GM04503 (cell line): ENCODE data around the gene PCLO.
"Not testable (repeated sequence)": the region's sequence is repeated elsewhere in the genome, so short reads cannot be mapped to it uniquely, and the experiment has no call there.

Experiments
- DNase-seq: peaks from one replicate; pipeline ENCODE4 v3.0.0-alpha.2; 2012; ENCODE audit warnings: low read depth

The PCLO gene

GRCh38 chr7:82964150-82964882, 198.4 kb downstream of the PCLO start:
- no peak for DNase-seq

GRCh38 chr7:82961240-82961639, 201.4 kb downstream of the PCLO start:
- DNase-seq: no peak

DNA sequence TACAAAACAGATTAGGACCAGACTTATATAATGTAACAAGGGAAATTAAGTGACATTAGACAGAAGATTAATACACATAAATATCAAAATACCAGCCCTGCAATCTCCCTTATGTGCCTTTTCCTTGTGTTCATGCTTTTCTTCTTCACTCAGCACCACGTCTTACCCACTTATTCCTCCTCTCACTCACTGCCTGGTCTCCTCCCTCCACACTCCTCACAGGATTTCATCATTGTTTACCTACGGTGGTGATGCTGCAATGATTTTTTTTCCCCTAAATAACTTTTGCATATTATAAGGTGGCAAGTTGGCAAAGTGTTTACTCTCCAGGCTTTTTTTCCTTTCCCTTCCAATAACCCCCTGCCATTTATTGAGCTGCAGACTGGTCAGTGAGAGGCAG, 203.2 kb downstream of the PCLO start:
- DNase-seq: no peak

DNA sequence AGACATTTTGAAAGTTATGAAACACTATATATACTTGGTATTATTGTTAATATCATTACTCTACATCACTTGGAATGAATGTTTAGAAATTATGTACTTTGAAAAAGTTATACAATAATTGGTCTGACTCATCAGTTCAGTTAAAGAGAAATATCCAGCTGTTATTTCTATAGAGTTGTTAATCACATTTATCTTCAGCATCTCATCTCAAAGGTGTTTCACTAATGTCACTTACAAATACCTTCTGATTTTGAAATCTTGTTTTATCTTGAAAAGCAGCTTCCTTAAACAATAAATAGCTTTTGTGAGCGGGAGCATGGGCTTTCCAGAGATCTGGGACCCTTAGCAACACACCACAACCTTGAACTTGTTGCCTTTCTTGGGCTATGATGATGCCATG, 205.2 kb downstream of the PCLO start:
- no peak for DNase-seq

DNA sequence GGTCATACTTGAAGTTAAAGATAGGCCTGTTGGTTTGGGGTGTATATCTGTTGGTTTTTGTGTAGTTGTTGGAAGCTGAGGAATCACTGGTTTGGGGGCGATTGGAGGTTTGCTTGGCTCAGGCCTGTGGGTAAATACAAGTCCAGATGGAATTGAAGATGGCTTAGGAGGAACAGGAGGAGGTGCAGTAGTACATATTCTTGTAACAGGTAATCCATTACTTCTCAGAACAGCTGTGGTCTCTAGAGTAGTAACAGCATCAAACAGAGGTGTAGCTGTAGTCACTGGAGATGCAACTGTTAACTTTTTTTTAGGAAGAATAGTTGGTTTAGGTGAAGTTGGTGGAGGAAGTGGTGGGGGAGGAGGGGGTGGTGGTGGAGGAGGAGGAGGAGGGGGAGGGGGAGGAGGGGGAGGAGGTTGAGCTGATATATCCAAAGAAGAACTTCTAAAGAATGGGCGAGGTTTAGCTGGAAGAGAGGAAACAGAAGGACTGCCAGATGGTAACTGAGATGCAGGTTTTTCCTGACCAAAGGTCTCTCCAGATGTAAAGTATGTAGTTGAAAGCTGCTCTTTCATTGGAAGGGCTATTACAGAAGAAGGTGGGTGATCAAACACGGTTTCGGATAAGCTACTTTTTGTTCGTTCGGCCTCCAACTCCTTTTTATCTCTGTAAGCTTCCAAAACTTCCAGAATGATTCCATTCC, 209.2 kb downstream of the PCLO start:
- no peak for DNase-seq

DNA sequence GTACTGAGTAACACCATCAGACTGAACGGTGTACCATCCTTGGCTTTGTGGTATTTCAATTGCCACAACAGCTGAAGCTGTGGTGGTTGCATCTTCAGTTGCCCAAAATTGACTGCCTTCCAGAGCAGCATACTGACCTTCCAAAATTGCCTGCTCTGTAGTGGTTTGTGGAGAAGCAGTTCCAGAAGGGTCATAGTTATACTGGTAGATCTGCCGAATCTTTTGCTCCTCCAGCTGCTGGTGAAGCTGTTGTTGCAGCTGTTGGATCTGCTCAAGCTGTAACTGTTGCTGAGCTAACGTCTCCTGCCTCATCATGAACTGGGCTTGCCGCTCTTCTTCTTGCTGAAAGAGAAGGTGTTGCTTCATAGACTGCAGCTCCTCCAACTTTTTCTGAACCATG, 212.2 kb downstream of the PCLO start:
- DNase-seq: no peak

GRCh38 chr7:82945480-82945879, 217.2 kb downstream of the PCLO start:
- no peak for DNase-seq

DNA sequence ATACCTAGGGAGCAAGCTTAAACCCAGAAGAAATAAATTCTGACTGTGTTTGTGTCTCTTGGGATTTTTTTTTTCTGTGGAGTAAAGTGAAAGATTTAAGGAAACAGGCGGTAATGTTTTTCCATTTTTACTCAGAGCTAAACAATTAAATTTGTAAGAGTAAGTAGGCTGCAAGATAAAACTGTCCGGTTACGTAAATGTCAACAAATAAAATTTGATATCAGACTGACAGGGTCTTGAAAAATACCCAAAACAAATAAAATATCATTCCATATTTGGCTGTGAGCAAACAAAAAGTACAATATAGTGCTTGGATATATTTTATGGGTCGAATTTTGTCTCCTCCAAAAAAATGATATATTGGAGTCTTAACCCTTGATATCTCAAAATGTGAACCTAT, 217.6 kb downstream of the PCLO start:
- no peak for DNase-seq

DNA sequence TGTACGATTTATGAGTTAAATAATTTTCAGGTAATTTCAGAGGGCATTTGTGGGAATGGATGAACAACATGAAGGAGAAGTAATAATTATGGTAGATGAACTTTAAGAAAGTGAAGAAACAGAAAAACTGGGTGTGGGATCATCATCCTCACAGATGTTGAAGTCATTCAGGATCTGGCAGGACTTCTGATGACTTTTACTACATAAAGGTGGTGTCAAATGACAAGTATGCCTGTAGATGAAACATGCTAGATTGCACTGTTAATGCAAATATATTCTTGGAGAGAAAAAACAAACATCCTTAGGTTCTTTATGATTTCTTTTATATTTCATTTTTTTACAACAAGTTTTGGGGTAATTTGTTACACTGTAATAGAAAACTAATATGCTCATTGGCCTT, 230.2 kb downstream of the PCLO start:
- DNase-seq: no peak

GRCh38 chr7:82926477-82926876, 236.2 kb downstream of the PCLO start:
- DNase-seq: no peak

DNA sequence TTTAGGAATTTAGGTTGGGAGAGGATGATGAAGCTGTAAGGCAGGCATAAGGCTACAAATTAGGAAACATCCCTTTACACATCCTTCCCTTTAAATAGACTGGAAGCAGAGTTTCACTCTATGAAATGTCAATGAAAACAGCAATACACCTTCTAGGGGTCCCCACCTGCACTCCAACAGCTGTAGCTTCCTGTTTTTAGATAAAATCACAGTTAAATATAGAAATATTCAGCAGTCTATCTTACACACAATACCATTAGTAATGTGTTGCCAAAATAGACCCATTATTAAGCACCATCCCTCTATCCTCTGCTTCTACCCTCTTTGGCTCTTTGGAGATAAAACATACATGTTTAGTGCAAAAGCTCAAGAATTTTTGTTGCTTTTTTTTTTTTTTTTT, 237.4 kb downstream of the PCLO start:
- no peak for DNase-seq

DNA sequence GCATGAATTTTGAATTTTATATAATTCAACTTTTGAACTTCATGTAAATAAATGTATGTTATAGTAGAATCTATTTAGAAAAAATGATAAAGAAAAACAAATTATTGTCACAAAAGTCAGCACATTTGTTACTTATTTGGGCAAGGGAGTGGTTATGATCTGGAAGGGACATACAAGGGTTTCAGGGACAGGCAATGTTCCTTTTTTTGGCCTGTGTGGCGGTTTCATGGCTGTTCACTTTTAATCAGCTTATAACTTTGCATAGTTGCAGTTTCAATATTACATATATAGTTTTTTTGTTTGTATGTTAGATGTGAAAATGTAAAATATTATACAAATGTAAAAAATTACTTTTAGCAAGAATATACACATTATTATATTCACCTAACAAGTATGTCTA, 256.2 kb downstream of the PCLO start:
- DNase-seq: no peak

- DNase-seq: no peak
Measured at GRCh38 chr7:82904871-82905270, 257.8 kb downstream of the PCLO start.

DNA sequence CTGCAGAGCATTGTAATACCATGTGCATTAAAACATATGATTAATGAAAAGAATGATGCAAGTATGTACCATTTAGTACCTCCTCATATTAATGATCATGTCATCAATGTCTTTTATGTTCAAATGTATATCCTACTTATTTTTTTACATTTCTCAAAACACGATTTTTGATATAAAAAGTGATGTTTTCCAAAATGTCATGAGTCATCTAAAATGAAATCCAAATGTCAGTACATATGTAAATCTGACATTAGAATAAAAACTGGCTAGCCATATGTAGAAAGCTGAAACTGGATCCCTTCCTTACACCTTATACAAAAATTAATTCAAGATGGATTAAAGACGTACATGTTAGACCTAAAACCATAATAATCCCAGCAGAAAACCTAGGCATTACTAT, 261.6 kb downstream of the PCLO start:
- not testable (repeated sequence) for DNase-seq

DNA sequence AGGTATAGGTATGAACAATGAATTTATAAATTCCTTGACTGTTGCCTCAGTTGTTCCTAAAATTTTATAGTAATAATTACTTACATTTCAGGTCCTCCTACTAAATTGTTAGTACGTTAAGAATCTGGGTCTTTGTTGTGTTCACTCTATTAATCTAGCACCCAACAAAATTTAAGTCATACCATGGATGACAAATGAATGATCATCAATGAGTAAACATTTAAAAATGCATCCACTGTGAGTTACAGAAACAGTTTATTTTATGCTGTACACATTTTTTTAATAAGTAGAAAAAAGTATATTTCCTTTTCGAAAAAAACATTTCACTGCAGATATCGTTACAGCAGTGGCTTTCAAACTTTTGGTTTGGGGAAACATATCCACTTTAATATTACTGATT, 265.2 kb downstream of the PCLO start:
- DNase-seq: no peak

- DNase-seq: not testable (repeated sequence)
Measured at GRCh38 chr7:82894341-82894740, 268.3 kb downstream of the PCLO start.

GRCh38 chr7:82886324-82886723, 276.4 kb downstream of the PCLO start:
- no peak for DNase-seq

DNA sequence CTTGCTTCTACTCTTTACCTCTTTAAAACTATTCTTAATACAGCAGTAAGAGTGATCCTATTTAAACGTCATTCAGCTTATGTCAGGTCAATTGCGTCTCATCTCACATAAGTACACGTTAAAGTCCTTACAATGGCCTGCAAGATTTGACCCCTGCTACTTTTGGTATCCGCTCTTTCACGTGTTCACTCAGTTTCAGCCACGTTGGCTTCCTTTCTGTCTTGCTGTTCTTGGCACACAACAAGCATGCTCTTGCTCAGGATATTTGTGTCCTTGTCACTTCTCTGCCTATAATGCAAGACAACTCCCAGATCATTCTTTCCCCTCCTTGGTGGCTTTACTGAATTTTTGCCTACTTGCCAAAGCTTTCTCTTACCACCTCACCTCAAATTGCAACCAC, 296.8 kb downstream of the PCLO start:
- no peak for DNase-seq

GRCh38 chr7:82859106-82859850, 303.4 kb downstream of the PCLO start:
- DNase-seq: peak; percentile 1

DNA sequence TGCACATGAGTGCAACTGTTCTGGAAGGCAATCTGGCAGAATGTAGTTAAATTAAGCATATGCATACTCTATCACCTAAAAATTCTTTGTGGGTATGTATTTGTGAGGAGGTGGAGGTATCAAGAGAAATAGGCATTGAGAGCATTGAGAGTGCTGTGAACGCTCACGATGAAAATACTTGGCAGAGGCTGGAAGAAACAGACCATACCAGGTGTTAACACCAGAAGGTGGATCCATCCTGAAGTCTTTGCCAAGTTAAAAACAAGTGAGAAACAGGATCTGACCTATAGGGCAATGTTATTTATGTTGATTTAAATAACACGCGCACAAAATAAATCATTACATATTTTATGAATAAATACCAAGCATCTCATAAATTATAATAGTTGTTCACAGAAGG, 311.6 kb downstream of the PCLO start:
- DNase-seq: no peak

DNA sequence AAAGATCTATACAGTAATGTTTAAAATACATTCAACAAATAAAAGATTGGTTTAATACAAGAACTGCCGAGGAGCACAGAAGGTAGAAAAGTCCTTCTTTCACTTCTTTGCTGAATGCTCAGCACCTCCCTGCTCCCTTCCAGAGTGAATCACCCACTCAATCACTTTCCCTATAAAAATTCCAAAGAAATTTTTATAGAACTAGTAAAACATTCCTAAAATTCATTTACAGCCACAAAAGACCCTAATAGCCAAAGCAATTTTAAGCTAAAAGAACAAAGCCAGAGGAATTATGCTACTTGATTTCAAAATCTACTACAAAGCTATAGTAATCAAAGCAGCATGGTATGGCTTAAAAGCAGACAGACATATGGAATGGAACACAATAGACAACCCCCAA, 320.9 kb downstream of the PCLO start:
- DNase-seq: no peak

- DNase-seq: no peak
Measured at GRCh38 chr7:82840061-82840460, 322.6 kb downstream of the PCLO start.

- no peak for DNase-seq
Measured at GRCh38 chr7:82839555-82839954, 323.1 kb downstream of the PCLO start.
